HCT116 (cell line): ENCODE measurements around the gene ANKRD40CL.

Experiments
- TF ChIP-seq, protein P1 (sequence below), 3 experiments: fragments of 200-600 bp in 1 of 3; sonication (generic) in 1 of 3; IDR thresholded peaks in 2 of 3; conservative IDR thresholded peaks in 1 of 3; 2 replicates each; pipeline ENCODE4 v1.5.1; 2012 to 2017; ENCODE audit warnings: low read depth in 2 of 3, low read length in 2 of 3, antibody characterized with exemption in 1 of 3, borderline replicate concordance in 1 of 3, control low read depth in 1 of 3, mild to moderate bottlenecking in 1 of 3, mixed read lengths in 1 of 3, mixed run types in 1 of 3, moderate library complexity in 1 of 3; ENCODE audit not compliant: insufficient read depth in 1 of 3
- TF ChIP-seq, protein P2 (sequence below): IDR thresholded peaks from 2 replicates; pipeline ENCODE4 v1.6.1; 2012; ENCODE audit warnings: low read depth

DNA sequence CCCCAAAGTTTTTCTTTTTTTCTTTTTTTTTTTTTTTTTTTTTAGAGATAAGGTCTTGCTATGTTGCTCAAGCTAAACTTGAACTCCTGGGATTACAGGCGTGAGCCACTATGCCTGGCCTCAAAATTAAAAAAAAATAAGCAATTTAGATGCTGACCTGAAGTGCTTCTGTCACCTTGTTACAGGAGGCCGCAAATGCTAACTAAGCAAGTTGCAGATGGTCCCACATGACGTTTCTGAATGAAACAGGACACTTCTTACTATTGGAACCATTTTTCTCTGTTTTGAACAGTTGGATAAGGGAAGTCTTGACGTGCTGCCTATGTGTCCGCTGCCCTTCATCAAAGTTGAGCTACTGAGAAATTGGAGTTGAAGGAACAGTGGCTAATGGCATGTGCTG is 8.8 kb downstream of the ANKRD40CL start:
- TF ChIP-seq, protein P1, sequence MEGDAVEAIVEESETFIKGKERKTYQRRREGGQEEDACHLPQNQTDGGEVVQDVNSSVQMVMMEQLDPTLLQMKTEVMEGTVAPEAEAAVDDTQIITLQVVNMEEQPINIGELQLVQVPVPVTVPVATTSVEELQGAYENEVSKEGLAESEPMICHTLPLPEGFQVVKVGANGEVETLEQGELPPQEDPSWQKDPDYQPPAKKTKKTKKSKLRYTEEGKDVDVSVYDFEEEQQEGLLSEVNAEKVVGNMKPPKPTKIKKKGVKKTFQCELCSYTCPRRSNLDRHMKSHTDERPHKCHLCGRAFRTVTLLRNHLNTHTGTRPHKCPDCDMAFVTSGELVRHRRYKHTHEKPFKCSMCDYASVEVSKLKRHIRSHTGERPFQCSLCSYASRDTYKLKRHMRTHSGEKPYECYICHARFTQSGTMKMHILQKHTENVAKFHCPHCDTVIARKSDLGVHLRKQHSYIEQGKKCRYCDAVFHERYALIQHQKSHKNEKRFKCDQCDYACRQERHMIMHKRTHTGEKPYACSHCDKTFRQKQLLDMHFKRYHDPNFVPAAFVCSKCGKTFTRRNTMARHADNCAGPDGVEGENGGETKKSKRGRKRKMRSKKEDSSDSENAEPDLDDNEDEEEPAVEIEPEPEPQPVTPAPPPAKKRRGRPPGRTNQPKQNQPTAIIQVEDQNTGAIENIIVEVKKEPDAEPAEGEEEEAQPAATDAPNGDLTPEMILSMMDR (IDR thresholded peaks at IDR 0.05 in 2 of 3, conservative IDR thresholded peaks at IDR 0.05 in 1 of 3; ENCODE audit: borderline replicate concordance in 1 of 3, insufficient read depth in 1 of 3, low read depth in 2 of 3, low read length in 2 of 3) = no peak
- TF ChIP-seq, protein P2, sequence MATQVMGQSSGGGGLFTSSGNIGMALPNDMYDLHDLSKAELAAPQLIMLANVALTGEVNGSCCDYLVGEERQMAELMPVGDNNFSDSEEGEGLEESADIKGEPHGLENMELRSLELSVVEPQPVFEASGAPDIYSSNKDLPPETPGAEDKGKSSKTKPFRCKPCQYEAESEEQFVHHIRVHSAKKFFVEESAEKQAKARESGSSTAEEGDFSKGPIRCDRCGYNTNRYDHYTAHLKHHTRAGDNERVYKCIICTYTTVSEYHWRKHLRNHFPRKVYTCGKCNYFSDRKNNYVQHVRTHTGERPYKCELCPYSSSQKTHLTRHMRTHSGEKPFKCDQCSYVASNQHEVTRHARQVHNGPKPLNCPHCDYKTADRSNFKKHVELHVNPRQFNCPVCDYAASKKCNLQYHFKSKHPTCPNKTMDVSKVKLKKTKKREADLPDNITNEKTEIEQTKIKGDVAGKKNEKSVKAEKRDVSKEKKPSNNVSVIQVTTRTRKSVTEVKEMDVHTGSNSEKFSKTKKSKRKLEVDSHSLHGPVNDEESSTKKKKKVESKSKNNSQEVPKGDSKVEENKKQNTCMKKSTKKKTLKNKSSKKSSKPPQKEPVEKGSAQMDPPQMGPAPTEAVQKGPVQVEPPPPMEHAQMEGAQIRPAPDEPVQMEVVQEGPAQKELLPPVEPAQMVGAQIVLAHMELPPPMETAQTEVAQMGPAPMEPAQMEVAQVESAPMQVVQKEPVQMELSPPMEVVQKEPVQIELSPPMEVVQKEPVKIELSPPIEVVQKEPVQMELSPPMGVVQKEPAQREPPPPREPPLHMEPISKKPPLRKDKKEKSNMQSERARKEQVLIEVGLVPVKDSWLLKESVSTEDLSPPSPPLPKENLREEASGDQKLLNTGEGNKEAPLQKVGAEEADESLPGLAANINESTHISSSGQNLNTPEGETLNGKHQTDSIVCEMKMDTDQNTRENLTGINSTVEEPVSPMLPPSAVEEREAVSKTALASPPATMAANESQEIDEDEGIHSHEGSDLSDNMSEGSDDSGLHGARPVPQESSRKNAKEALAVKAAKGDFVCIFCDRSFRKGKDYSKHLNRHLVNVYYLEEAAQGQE = no peak
